HCT116 (cell line): Measurements from ENCODE around the gene SPTB. TPM values are rescaled to one million over a fixed set of nuclear protein-coding genes. Genes with fewer than 3 reads are reported as not detected.

Experiments used
- ATAC-seq: fragments of 200-7000 bp; cut with Tn5 transposase; 2 replicates; pipeline ENCODE4 v1.9.1; 2020; ENCODE audit warnings: mild to moderate bottlenecking, moderate library complexity
- BruUV-seq: library from RNA; stranded (reverse); fragments of 400-500 nt; replicated peaks from 2 replicates; lab custom pipeline; 2021; lab: Mats Ljungman, UMichigan
- CTCF ChIA-PET: fragments of 300-600 bp; sonication (Branson Sonifier 250); formaldehyde crosslinking; loops from one replicate; lab custom pipeline; 2021; ENCODE audit warnings: antibody characterized with exemption; lab: Charles Lee
- POLR2A ChIA-PET: fragments of 300-600, 350-600 bp; sonication (Branson Sonifier 250); formaldehyde crosslinking; loops from one replicate; lab custom pipeline; 2021; ENCODE audit warnings: antibody characterized with exemption; lab: Charles Lee
- RAD21 ChIA-PET, 2 experiments: fragments of 300-600 bp; sonication (Branson Sonifier 250); formaldehyde crosslinking; loops; one replicate each; lab custom pipeline; 2023; ENCODE audit warnings: low total read pairs in 2 of 2; ENCODE audit not compliant: uncharacterized antibody in 2 of 2, unreplicated experiment in 2 of 2, low non-redundant PET in 1 of 2; lab: Charles Lee
- DNase-seq: peaks from one replicate; pipeline ENCODE4 v3.0.0-alpha.2; 2010; ENCODE audit warnings: low read depth, low spot score
- H2AFZ ChIP-seq: fragments of 200-600 bp; shearing (Covaris generic), sonication (generic); 2 replicates; pipeline ENCODE4 v1.6.1; 2017; ENCODE audit warnings: low read depth, mixed run types, mixed read lengths, antibody characterized with exemption, low read length; ENCODE audit not compliant: poor library complexity, severe bottlenecking
- H3K27ac ChIP-seq: 2 replicates; pipeline ENCODE4 v1.5.1; 2012; ENCODE audit warnings: low read depth, low read length
- H3K27me3 ChIP-seq: fragments of 200-600 bp; sonication (generic); 2 replicates; pipeline ENCODE4 v1.6.1; 2016; ENCODE audit warnings: mixed run types, low read length, mixed read lengths; ENCODE audit not compliant: insufficient read depth
- H3K36me3 ChIP-seq, 2 experiments: fragments of 200-500 bp in 1 of 2; fragments of 200-600 bp in 1 of 2; sonication (Bioruptor generic) in 1 of 2; sonication (generic) in 1 of 2; 2 replicates each; pipeline versions ENCODE4 v1.5.1 to v1.6.1; 2014 to 2016; ENCODE audit warnings: low read length in 2 of 2, inconsistent platforms in 1 of 2, mixed read lengths in 1 of 2, mixed run types in 1 of 2; ENCODE audit not compliant: insufficient read depth in 2 of 2, control insufficient read depth in 1 of 2
- H3K4me1 ChIP-seq, 2 experiments: fragments of 200-600 bp in 1 of 2; sonication (generic) in 1 of 2; 2 replicates each; pipeline versions ENCODE4 v1.5.1 to v1.6.1; 2012 to 2017; ENCODE audit warnings: low read length in 2 of 2, inconsistent platforms in 1 of 2, mild to moderate bottlenecking in 1 of 2, mixed read lengths in 1 of 2, mixed run types in 1 of 2, moderate library complexity in 1 of 2; ENCODE audit not compliant: insufficient read depth in 2 of 2, control insufficient read depth in 1 of 2
- H3K4me2 ChIP-seq: fragments of 200-600 bp; sonication (generic); 2 replicates; pipeline ENCODE4 v1.6.1; 2017; ENCODE audit warnings: mixed run types, low read length, mixed read lengths
- H3K4me3 ChIP-seq, 2 experiments: fragments of 200-600 bp in 1 of 2; sonication (generic) in 1 of 2; replicated peaks in 1 of 2; 2 replicates each; pipeline ENCODE4 v1.5.1; 2011 to 2016; ENCODE audit warnings: low read length in 2 of 2, control low read depth in 1 of 2, low read depth in 1 of 2, mild to moderate bottlenecking in 1 of 2, mixed read lengths in 1 of 2, mixed run types in 1 of 2
- H3K79me2 ChIP-seq: fragments of 200-600 bp; sonication (generic); 2 replicates; pipeline ENCODE4 v1.6.1; 2017; ENCODE audit warnings: mild to moderate bottlenecking, mixed run types, low read length, moderate library complexity, mixed read lengths; ENCODE audit not compliant: insufficient read depth
- H3K9ac ChIP-seq: fragments of 200-600 bp; sonication (generic); 2 replicates; pipeline ENCODE4 v1.6.1; 2016; ENCODE audit warnings: low read length, mixed read lengths
- H3K9me2 ChIP-seq: fragments of 200-600 bp; sonication (generic), shearing (Covaris generic); 2 replicates; pipeline ENCODE4 v1.6.1; 2017; ENCODE audit warnings: mixed run types, mild to moderate bottlenecking, moderate library complexity; ENCODE audit not compliant: insufficient read depth
- H3K9me3 ChIP-seq, 2 experiments: fragments of 200-500 bp in 1 of 2; fragments of 200-600 bp in 1 of 2; sonication (Bioruptor generic) in 1 of 2; sonication (generic) in 1 of 2; 2 replicates each; pipeline ENCODE4 v1.6.1; 2014 to 2017; ENCODE audit warnings: low read length in 2 of 2, mixed read lengths in 2 of 2, inconsistent platforms in 1 of 2, low read depth in 1 of 2, mild to moderate bottlenecking in 1 of 2, mixed run types in 1 of 2, moderate library complexity in 1 of 2; ENCODE audit not compliant: control insufficient read depth in 1 of 2, insufficient read depth in 1 of 2
- H4K20me1 ChIP-seq: fragments of 200-600 bp; sonication (generic), shearing (Covaris generic); 2 replicates; pipeline ENCODE4 v1.6.1; 2017; ENCODE audit warnings: mixed run types, mild to moderate bottlenecking, moderate library complexity; ENCODE audit not compliant: insufficient read depth
- ATF3 ChIP-seq: IDR thresholded peaks from 2 replicates; pipeline ENCODE4 v1.6.1; 2012
- EGR1 ChIP-seq: IDR thresholded peaks from 2 replicates; pipeline ENCODE4 v1.6.1; 2012; ENCODE audit warnings: low read depth
- ELF1 ChIP-seq: IDR thresholded peaks from 2 replicates; pipeline ENCODE4 v1.6.1; 2012; ENCODE audit warnings: low read depth, borderline replicate concordance
- FOSL1 ChIP-seq: IDR thresholded peaks from 2 replicates; pipeline ENCODE4 v1.6.1; 2012; ENCODE audit warnings: low read depth
- RAD21 ChIP-seq: IDR thresholded peaks from 2 replicates; pipeline ENCODE4 v1.6.1; 2012; ENCODE audit warnings: low read depth, mild to moderate bottlenecking
- SIN3A ChIP-seq: IDR thresholded peaks from 2 replicates; pipeline ENCODE4 v1.6.1; 2012; ENCODE audit warnings: low read depth
- SRF ChIP-seq: IDR thresholded peaks from 2 replicates; pipeline ENCODE4 v1.6.1; 2012; ENCODE audit warnings: low read depth
- YY1 ChIP-seq: IDR thresholded peaks from 2 replicates; pipeline ENCODE4 v1.6.1; 2011; ENCODE audit warnings: low read length, low read depth, moderate library complexity, mild to moderate bottlenecking; ENCODE audit not compliant: insufficient replicate concordance; ENCODE audit errors: extremely low read depth
- ZNF274 ChIP-seq: fragments of 200-500 bp; sonication (Bioruptor generic); IDR thresholded peaks from 2 replicates; pipeline ENCODE4 v1.6.1; 2014; ENCODE audit warnings: mild to moderate bottlenecking, low read depth, low read length, inconsistent platforms
- intact Hi-C: fragments of 100-400 bp; cut with micrococcal nuclease; formaldehyde crosslinking; loops from 2 replicates; pipeline ENCODE4 v1.10.0; 2022
- total RNA-seq: library from RNA; stranded (reverse); gene quantifications from one replicate; pipeline ENCODE4 v1.2.1, GENCODE V29; 2021; ENCODE audit not compliant: unreplicated experiment

SPTB gene
- total RNA-seq, 1 experiment from 2014 or later, result 4.2 TPM

- TF ChIP-seq ATF3, result no peak
- no peak for TF ChIP-seq ZNF274
- no peak for TF ChIP-seq FOSL1
- no peak for TF ChIP-seq SRF
- TF ChIP-seq, all 23 proteins: peak for 0
Measured at GRCh38 chr14:64723691-64724577, 155.8 kb downstream of the SPTB start (continued).

GRCh38 chr14:64722842-64723447, 156.8 kb downstream of the SPTB start:
- H3K9ac ChIP-seq, result peak overlapping the region; percentile 21; the same call in 1 of the 2 replicates
- H3K4me3 ChIP-seq, result no peak overlapping the region
- ChIA-PET CTCF (no interaction called here), POLR2A (no interaction called here), RAD21 (no interaction called here)
- H2AFZ ChIP-seq, result no peak overlapping the region
- no TSS peak for BruUV-seq
- no peaks in the 10 kb centered on the region for H3K9me3 ChIP-seq
- intact Hi-C loops, result no loop called here
- H3K4me1 ChIP-seq, result peaks cover 85 to 93% of the 10 kb centered on the region in 2 experiments
- H3K27me3 ChIP-seq, result no peaks in the 10 kb centered on the region
- peaks cover 4% of the 10 kb centered on the region; the same call in 1 of the 2 replicates for H4K20me1 ChIP-seq
- H3K9me2 ChIP-seq, result no peaks in the 10 kb centered on the region
- H3K4me2 ChIP-seq, result peak overlapping the region; percentile 89
- peaks cover 95% of the 10 kb centered on the region for H3K79me2 ChIP-seq
- TF ChIP-seq EGR1 (no peak), SIN3A (no peak), YY1 (no peak), RAD21 (no peak), ELF1 (no peak), FOSL1 (no peak)
- peaks cover under 1 to 5% of the 10 kb centered on the region in 2 experiments; a peak in 2 of 4 replicates for H3K36me3 ChIP-seq
- H3K27ac ChIP-seq, result no peak overlapping the region; the same call in 1 of the 2 replicates
- DNase-seq, result no peak
- ATAC-seq, result no peak
